ENCODE data around the gene C10orf67. TPM values are rescaled to one million over a fixed set of nuclear protein-coding genes. Genes with fewer than 3 reads are reported as not detected.

The C10orf67 gene
- total RNA-seq, 1 experiment from 2014 or later, result not detected

DNA sequence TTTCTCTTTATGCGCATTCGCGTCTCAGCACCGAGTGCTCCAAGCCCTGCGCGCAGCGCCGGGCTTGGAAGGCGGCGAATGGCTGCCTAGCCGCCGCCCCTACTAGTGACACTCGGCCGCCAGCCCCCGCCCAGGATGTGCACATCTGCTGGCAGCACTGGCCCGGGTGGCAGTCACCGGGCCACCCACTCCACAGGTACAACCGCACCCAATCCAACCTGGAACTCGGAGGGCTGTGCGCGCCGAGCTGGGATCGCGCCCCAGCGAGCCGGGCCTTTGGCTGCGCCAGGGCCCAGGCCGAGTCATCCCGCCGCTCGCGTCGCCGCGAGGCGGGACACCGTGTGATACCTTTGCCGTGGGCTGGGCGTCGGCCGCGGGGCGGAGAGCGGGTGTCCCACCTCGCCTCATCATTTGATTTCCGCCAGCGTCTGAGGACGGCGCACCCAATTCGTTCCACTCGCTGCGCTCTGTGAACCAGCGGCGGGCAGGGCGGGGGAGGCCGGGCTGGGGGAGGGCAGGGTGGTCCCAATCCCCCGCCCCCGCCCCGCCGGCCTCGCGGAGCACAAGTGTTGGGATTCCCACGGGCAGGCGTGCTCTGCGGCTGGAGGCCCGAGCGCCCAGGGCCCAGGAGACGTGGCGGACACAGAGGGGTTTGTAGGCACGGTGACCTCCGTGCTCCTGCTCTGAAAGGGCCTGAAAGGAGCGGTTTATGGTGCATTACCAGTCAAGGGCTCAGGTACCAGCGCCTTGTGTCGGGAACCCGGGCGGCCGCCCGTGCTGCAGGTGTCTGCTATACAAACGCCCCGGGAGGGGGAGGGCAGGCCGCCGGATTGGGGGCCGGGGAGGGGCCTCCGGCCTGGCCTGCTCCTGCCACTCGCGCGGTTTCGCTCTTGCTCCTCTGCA is 170.3 kb downstream of the C10orf67 start:
- peaks cover 8% of the 10 kb centered on the region for H3K23me2 ChIP-seq (ENCODE audit: insufficient read length, low read depth, low read length, poor library complexity, severe bottlenecking)
- H2AFZ ChIP-seq (ENCODE audit: low read length), result no peak overlapping the region
- DNase-seq, result no peak
- Mint-ChIP-seq H3K9me3 (peaks cover 0 to 3% of the 10 kb centered on the region in 2 experiments; a peak in 2 of 5 replicates), H3K27me3 (ENCODE audit: low read depth) (peaks cover 97% of the 10 kb centered on the region), H3K4me1 (peaks cover 5 to 15% of the 10 kb centered on the region in 2 experiments), H3K4me3 (peak overlapping the region; percentile 50 to 70), H3K36me3 (ENCODE audit: insufficient read depth in 1 of 3, low read depth in 3 of 3) (no peaks in the 10 kb centered on the region), H3K27ac (no peak overlapping the region)
- no peaks in the 10 kb centered on the region for H3K79me2 ChIP-seq (ENCODE audit: insufficient read depth, low read length)
- H2BK12ac ChIP-seq (ENCODE audit: insufficient read length, low read depth, low read length), result no peak overlapping the region
- H3K9me3 ChIP-seq (ENCODE audit: control insufficient read depth, low read depth, low read length), result no peaks in the 10 kb centered on the region
- H3K27me3 ChIP-seq (ENCODE audit: insufficient read depth, low read length), result peaks cover 91% of the 10 kb centered on the region
- no CpG with 5 or more reads among the region's 88 CpGs for WGBS (ENCODE audit: extremely low coverage, insufficient read length, low lambda C conversion rate)
- H4K91ac ChIP-seq (ENCODE audit: insufficient read length, low read depth, low read length), result no peak overlapping the region
- no peak overlapping the region for H3K9ac ChIP-seq (ENCODE audit: extremely low read depth, insufficient read length, low read length)
- H3K79me1 ChIP-seq (ENCODE audit: insufficient read depth, low read depth, low read length, poor library complexity, severe bottlenecking), result no peaks in the 10 kb centered on the region
- H2AK5ac ChIP-seq (ENCODE audit: insufficient read length, low read length), result no peak overlapping the region
- H2BK15ac ChIP-seq (ENCODE audit: low read depth, low read length), result no peak overlapping the region
- TF ChIP-seq CTCF (conservative IDR thresholded peaks at IDR 0.05), result no peak
- H2BK120ac ChIP-seq (ENCODE audit: low read depth, low read length, poor library complexity, severe bottlenecking), result no peak overlapping the region
- H3K23ac ChIP-seq (ENCODE audit: insufficient read length, low read depth, low read length), result no peak overlapping the region
- no peak overlapping the region for H3K18ac ChIP-seq (ENCODE audit: insufficient read length, low read depth, low read length)
- H4K5ac ChIP-seq (ENCODE audit: insufficient read length, low read depth, low read length), result no peak overlapping the region
- H2BK5ac ChIP-seq (ENCODE audit: insufficient read length, low read length), result no peak overlapping the region
- H3K14ac ChIP-seq (ENCODE audit: insufficient read depth, low read length), result no peak overlapping the region
- H3T11ph ChIP-seq (ENCODE audit: low read length), result no peak overlapping the region
- no peak overlapping the region for H4K8ac ChIP-seq (replicated peaks; ENCODE audit: insufficient read length, low read depth, low read length)
- no peak overlapping the region for H3K27ac ChIP-seq (ENCODE audit: insufficient read length, low read depth, low read length)
- no peak overlapping the region for H2BK20ac ChIP-seq (ENCODE audit: low read depth, low read length, poor library complexity, severe bottlenecking)
- H4K20me1 ChIP-seq (ENCODE audit: control insufficient read depth, insufficient read depth, insufficient read length), result no peaks in the 10 kb centered on the region
- no peaks in the 10 kb centered on the region for H3K4me1 ChIP-seq (ENCODE audit: insufficient read depth, low read length)
- peak overlapping the region; percentile 36 for H3K4me2 ChIP-seq (ENCODE audit: insufficient read depth, insufficient read length, low read length)
- no peak overlapping the region for H3K4ac ChIP-seq (ENCODE audit: low read depth, low read length)
- no peak overlapping the region for H3K56ac ChIP-seq (ENCODE audit: insufficient read length, low read depth, low read length)

Data from H9 (cell line).